Gastroesophageal sphincter (tissue), 4 donors: Measurements from ENCODE around the gene SLC4A4. TPM values are rescaled to one million over a fixed set of nuclear protein-coding genes. Genes with fewer than 3 reads are reported as not detected.

ENCODE experiments used
- ATAC-seq: fragments of 150-250 bp; one replicate; pipeline ENCODE4 v1.9.1; 2016; ENCODE audit warnings: mild to moderate bottlenecking, moderate library complexity
- H3K27ac ChIP-seq, 4 donors: fragments of 200-600 bp; sonication (generic) in 3 of 4; 1 replicate in 3 of 4; 2 replicates in 1 of 4; pipeline ENCODE4 v1.5.1; 2016 to 2019
- H3K27me3 ChIP-seq: fragments of 200-600 bp; sonication (generic); one replicate; pipeline ENCODE4 v1.5.1; 2019
- H3K36me3 ChIP-seq, 2 donors: fragments of 200-600 bp; sonication (generic); one replicate each; pipeline ENCODE4 v1.5.1; 2019; ENCODE audit warnings: control low read depth in 1 of 2
- H3K4me1 ChIP-seq, 3 donors: fragments of 200-600 bp; sonication (generic); 1 replicate in 2 of 3; 2 replicates in 1 of 3; pipeline ENCODE4 v1.5.1; 2016 to 2019; ENCODE audit warnings: control low read depth in 2 of 3
- H3K4me3 ChIP-seq, 2 donors: fragments of 200-600 bp; sonication (generic); one replicate each; pipeline ENCODE4 v1.5.1; 2019; ENCODE audit warnings: mild to moderate bottlenecking in 1 of 2, moderate library complexity in 1 of 2
- H3K9me3 ChIP-seq, 3 donors: fragments of 200-600 bp; sonication (generic); one replicate each; pipeline ENCODE4 v1.5.1; 2017 to 2019; ENCODE audit warnings: control low read depth in 2 of 3
- CTCF ChIP-seq, 4 experiments: fragments of 200-600 bp in 2 of 4; fragments of 450-650 bp in 2 of 4; sonication (generic) in 1 of 4; IDR thresholded peaks; one replicate each; pipeline ENCODE4 v1.5.1; 2017 to 2019; ENCODE audit warnings: antibody characterized with exemption in 4 of 4, mild to moderate bottlenecking in 2 of 4, moderate library complexity in 2 of 4
- EP300 ChIP-seq: sonication (generic); formaldehyde crosslinking; IDR thresholded peaks from one replicate; pipeline ENCODE4 v1.6.1; 2017; ENCODE audit warnings: antibody characterized with exemption, mild to moderate bottlenecking
- POLR2A ChIP-seq, 2 donors: fragments of 450-650 bp; IDR thresholded peaks; one replicate each; pipeline ENCODE4 v1.6.1; 2017; ENCODE audit warnings: antibody characterized with exemption in 2 of 2, mild to moderate bottlenecking in 2 of 2, moderate library complexity in 1 of 2
- POLR2AphosphoS5 ChIP-seq: sonication (generic); formaldehyde crosslinking; IDR thresholded peaks from one replicate; pipeline ENCODE4 v1.6.1; 2017; ENCODE audit warnings: antibody characterized with exemption
- WGBS, 2 donors: methylation state at CpG; one replicate each; pipeline ENCODE4 v1.1.5; 2018; ENCODE audit warnings: low coverage in 1 of 2; 5-methylcytosine and 5-hydroxymethylcytosine counted together
- total RNA-seq, 4 donors: library from RNA; depleted of rRNA; stranded (reverse); fragments of >200 nt; gene quantifications; one replicate each; pipeline ENCODE4 v1.1.0, GENCODE V29; 2016

The SLC4A4 gene
- total RNA-seq, 4 donors from 2014 or later: 3.2 to 5.5 (median 4.4) TPM

- no peak overlapping the region for H3K27ac ChIP-seq
- H3K4me1 ChIP-seq: no peaks in the 10 kb centered on the region
- ATAC-seq: no peak
- H3K9me3 ChIP-seq: peaks cover 0 to 14% (median 0%) of the 10 kb centered on the region in 3 donors
- no peaks in the 10 kb centered on the region for H3K36me3 ChIP-seq
- no peaks in the 10 kb centered on the region for H3K27me3 ChIP-seq
- TF ChIP-seq POLR2AphosphoS5 (no peak), CTCF (IDR thresholded peaks at IDR 0.05) (no peak), POLR2A (IDR thresholded peaks at IDR 0.05) (no peak), EP300 (no peak)
- 61 to 66% methylated on average over 2 of the region's 2 CpGs for WGBS, 2 donors
- H3K4me3 ChIP-seq: no peak overlapping the region
Observed at GRCh38 chr4:71411981-71412380, 73.2 kb downstream of the SLC4A4 start.

- Histone ChIP-seq H3K9me3 (peaks cover 0 to 7% (median 0%) of the 10 kb centered on the region in 3 donors), H3K4me1 (no peaks in the 10 kb centered on the region), H3K36me3 (no peaks in the 10 kb centered on the region), H3K27ac (no peak overlapping the region), H3K27me3 (no peaks in the 10 kb centered on the region), H3K4me3 (no peak overlapping the region)
- WGBS, 2 donors: 96 to 97% methylated on average over 2 of the region's 2 CpGs
- no peak for ATAC-seq
- no peak for TF ChIP-seq EP300
- no peak for TF ChIP-seq POLR2AphosphoS5
- no peak for TF ChIP-seq CTCF (IDR thresholded peaks at IDR 0.05)
- no peak for TF ChIP-seq POLR2A (IDR thresholded peaks at IDR 0.05)
Observed at GRCh38 chr4:71415491-71415890, 76.7 kb downstream of the SLC4A4 start.

- Histone ChIP-seq H3K36me3 (no peaks in the 10 kb centered on the region), H3K4me3 (no peak overlapping the region), H3K27ac (no peak overlapping the region), H3K4me1 (no peaks in the 10 kb centered on the region), H3K27me3 (no peaks in the 10 kb centered on the region), H3K9me3 (peaks cover 0 to 7% (median 0%) of the 10 kb centered on the region in 3 donors)
- no peak for ATAC-seq
- no peak for TF ChIP-seq POLR2A (IDR thresholded peaks at IDR 0.05)
- TF ChIP-seq CTCF (IDR thresholded peaks at IDR 0.05): no peak
- TF ChIP-seq POLR2AphosphoS5: no peak
- TF ChIP-seq EP300: no peak
Observed at GRCh38 chr4:71417150-71417549, 78.3 kb downstream of the SLC4A4 start.

- TF ChIP-seq POLR2AphosphoS5 (no peak), CTCF (IDR thresholded peaks at IDR 0.05) (no peak), POLR2A (IDR thresholded peaks at IDR 0.05) (no peak)
- Histone ChIP-seq H3K27me3 (no peaks in the 10 kb centered on the region), H3K27ac (no peak overlapping the region), H3K9me3 (no peaks in the 10 kb centered on the region), H3K4me3 (no peak overlapping the region), H3K36me3 (no peaks in the 10 kb centered on the region), H3K4me1 (no peaks in the 10 kb centered on the region)
- 95 to 100% methylated on average over 1 to 2 of the region's 2 CpGs for WGBS, 2 donors
- ATAC-seq: no peak
Observed at GRCh38 chr4:71426381-71427042, 87.7 kb downstream of the SLC4A4 start.

- H3K4me3 ChIP-seq: no peak overlapping the region
- TF ChIP-seq CTCF (IDR thresholded peaks at IDR 0.05) (no peak), POLR2A (IDR thresholded peaks at IDR 0.05) (no peak), EP300 (no peak), POLR2AphosphoS5 (no peak)
- H3K27me3 ChIP-seq: no peaks in the 10 kb centered on the region
- no peak for ATAC-seq
- no peaks in the 10 kb centered on the region for H3K9me3 ChIP-seq
- H3K27ac ChIP-seq: no peak overlapping the region
- 78 to 91% methylated on average over 2 of the region's 2 CpGs for WGBS, 2 donors
- H3K36me3 ChIP-seq: no peaks in the 10 kb centered on the region
- H3K4me1 ChIP-seq: no peaks in the 10 kb centered on the region
Observed at GRCh38 chr4:71429106-71429505, 90.3 kb downstream of the SLC4A4 start.
